Hematopoietic multipotent progenitor cell treated with erythropoietin and hydrocortisone succinate and interleukin-3 and kit ligand, for 6 days (in vitro differentiated cells): ENCODE data around the gene DOCK2.

Experiments used
- DNase-seq: peaks from one replicate; pipeline ENCODE4 v3.0.0-alpha.2; 2015

The DOCK2 gene

DNA sequence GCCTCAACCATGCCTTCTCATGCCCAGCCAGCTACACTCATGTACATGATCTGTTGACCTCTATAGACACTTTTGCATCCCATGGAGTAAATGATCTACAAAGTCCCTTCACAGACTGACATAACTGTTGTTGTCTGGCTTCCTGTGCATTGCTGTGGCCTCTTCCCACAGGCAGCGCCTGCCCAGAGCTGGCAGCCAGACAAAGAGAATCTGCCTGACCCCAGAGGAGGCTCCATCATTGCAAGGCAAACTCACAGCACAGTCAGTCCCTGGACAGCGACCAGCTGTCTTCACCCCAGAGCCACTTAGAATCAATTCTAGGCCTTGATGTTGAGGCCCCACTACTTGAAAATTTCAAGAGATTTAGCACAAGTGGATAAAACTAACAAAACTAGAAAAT is 277.7 kb downstream of the DOCK2 start:
- DNase-seq: no peak

DNA sequence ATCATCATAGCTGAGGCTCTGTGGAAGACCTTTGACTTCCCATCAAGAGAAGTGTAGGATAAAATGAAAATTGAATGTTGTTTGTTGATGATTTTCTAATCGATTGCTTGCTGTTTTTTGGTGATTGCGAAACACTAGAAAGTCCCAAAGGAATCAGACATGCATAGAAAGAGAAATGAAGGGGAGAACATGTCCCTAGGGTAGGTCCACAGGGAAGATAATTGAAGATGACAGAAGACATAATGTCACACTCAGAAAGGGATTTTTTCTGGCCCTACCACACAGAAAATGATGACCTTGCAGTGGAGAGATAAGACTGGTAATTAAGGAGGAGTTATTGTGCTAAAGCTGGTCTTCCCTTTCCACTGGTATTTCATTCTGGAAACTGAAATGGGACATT is 280.4 kb downstream of the DOCK2 start:
- no peak for DNase-seq

DNA sequence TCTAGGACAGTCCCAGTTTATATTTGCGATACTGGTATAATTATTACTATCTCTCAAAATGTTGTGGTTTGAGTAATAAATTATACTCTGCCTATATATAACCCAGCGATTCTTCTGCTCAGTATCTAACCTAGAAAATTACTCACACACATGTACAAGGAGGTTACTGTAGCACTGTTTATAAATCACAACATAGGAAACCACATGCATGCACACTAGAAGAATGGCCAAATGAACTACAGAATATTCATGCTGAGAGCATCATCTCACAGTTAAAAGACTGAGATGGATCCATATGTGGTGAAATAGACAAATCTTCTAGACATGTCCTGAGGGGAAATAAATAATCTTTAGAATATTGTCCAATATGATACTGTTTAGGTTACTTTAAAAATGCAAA is 281.2 kb downstream of the DOCK2 start:
- no peak for DNase-seq

- DNase-seq: no peak
Observed at GRCh38 chr5:169920474-169920873, 283.4 kb downstream of the DOCK2 start.

DNA sequence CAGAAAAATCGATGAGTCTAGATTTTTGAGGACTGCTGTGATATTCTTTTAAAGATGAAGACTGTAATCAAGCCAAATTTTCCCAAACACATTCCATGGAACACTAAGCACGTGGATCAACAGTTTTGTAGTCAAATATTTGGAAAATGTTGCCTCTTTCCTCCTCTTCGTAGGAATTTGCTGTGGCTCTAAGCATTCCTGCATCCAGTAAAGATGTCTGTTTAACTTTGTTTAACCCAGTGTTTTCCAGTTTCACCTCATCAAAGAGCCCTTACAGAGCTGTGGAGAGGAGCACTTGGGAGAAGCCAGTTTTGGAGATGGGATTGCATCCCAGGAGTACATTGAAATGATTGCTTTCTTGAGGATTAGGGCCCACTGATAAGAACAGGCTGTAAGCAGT is 284.3 kb downstream of the DOCK2 start:
- DNase-seq: no peak

DNA sequence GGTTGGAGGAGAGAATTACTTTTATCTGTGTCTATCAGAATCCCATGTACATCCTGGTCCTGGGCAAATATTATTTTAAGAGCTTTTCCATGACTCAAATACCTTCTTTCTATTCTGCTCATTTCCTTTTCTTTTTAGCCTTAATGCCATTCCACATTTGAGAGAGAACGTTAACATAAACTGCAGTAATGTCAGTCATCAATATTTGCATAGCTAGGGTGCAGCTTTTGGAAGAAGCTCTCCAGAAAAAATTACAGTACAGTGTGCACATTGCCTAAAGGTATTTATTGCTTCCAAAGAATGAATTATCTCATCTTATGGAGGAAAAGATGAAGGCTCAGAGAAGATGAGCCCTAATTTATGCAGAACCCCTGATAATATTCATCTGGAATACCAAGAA is 284.9 kb downstream of the DOCK2 start:
- no peak for DNase-seq

DNA sequence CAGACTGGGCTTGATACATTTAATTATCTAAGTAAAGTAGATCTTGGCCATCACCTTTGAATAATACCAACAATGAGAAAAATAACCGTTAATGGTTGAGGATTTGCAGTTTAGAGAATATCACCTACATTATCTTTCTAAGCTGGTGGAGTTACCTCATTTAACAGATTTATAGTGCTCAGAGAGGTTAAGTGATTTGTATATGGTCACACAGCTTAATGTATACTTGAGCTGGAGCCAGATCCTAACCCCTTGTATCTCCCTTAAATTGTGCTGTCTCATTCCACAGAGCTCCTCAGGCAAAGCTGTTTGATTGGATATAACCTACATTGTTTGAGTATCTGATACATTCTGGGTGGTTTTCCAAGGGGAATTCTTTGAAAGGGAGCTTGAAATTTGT is 285.4 kb downstream of the DOCK2 start:
- no peak for DNase-seq

- no peak for DNase-seq
Observed at GRCh38 chr5:169923988-169924387, 286.9 kb downstream of the DOCK2 start.

GRCh38 chr5:169933127-169933526 is 296.1 kb downstream of the DOCK2 start:
- DNase-seq: no peak

DNA sequence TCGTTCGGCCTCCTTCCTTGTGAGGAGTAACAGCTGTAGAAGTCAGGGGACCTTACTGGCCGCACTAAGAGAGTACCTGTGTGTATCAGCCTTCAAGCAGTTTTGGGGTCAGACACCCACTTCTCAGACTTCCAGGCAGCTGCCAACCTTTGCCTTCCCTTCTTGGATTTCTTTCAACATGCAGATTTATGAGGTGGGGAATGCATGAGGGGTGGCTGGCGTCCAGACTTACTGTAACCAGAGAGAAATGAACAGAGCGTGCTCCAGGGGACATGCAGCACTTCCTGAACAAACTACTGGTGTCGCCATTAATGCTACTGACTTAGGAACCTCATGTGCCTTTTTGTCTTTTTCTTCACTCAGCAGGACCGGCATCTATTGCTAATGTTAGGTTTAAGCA is 296.5 kb downstream of the DOCK2 start:
- no peak for DNase-seq

DNA sequence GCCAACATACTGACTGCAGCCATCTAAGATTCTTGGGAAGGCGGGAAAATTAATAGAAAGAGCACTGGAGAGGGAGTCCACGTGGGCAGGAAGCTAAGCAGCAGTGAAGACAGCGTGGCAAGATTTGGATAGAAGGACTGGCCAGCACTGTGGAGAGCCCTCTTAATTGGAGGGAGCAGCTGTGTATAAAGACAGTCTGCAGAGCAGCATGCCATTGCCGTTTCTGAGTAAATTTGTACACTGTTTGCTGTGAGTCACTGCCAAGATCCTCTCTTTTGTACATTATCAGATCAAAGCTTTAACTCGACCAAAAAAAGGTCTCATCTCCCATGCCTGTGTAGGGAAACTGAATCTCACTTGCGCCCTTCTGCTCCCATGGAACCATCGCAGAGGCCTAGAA is 297.9 kb downstream of the DOCK2 start:
- no peak for DNase-seq

GRCh38 chr5:169935762-169936161 is 298.7 kb downstream of the DOCK2 start:
- DNase-seq: no peak

DNA sequence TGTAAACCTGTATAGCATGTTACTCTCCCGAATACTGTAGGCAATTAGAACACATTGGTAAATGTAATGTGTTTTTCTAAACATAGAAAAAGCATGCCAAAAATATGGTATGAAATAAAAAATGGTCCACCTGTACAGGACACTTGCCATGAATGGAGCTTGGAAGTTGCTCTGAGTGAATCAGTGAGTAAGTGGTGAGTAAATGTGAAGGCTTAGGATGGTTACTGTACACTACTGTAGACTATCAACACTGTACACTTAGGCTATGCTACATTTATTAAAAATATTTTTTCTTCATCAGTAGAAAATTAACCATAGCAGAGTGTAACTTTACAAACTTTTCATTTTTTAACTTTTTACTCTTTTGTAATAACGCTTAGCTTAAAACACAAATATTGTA is 301.4 kb downstream of the DOCK2 start:
- DNase-seq: no peak

DNA sequence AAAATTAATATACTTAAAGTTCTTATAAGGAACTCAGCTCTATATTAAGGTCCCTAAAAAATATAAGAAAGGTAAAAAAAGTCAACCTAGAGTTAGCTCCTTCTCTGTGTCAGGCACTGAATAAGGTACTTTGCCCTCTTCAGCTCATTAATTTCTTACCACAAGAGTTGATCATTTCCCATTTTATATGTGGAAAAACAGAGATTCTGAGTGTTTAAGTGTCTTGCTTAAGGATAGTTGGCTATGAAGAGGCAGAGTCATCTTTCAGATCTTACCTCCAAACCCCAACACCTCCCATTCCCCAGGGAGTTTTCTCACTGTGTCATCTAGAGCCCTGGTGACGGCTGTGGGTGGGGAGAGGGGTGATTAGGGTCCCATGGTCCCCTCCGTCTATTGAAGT is 302.7 kb downstream of the DOCK2 start:
- DNase-seq: no peak

DNA sequence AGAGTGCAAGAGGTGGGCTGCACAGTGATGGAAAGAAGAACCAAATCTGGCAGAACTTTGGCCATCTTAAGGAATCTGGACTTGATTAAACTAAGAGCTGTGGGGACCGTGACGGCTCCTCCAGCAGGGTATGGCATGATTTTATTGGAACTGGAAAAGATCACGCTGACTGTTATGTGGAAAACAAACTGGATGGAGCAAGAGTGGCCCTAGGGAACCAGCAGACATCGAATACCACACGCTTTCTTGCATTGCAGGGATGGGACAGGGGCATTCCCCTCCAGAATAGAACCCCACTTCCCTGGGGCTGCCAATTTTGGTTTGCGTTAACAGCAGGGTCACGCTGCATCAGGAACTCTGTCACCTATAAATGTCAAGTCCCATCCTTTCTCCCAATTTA is 304.5 kb downstream of the DOCK2 start:
- DNase-seq: no peak

- DNase-seq: no peak
Observed at GRCh38 chr5:169942181-169942580, 305.1 kb downstream of the DOCK2 start.

DNA sequence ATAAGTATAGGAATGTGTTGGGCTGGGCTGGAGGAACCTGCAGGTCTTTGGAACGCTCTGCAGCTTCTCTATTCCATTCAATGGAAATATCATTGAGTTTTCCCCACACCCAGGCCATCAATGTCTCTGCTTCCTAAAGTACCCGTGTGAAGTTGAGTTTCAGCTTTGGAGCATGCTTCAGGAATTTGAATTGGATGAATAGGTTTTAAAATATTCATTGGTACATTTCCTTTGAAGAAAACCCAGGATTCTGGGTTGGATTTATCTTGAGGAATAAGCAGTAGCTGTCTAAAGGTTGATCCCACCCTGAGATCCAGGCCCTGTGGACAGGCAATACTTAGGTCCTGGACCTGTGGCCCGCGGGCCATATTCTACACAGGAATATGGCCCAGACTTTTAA is 306.0 kb downstream of the DOCK2 start:
- no peak for DNase-seq

DNA sequence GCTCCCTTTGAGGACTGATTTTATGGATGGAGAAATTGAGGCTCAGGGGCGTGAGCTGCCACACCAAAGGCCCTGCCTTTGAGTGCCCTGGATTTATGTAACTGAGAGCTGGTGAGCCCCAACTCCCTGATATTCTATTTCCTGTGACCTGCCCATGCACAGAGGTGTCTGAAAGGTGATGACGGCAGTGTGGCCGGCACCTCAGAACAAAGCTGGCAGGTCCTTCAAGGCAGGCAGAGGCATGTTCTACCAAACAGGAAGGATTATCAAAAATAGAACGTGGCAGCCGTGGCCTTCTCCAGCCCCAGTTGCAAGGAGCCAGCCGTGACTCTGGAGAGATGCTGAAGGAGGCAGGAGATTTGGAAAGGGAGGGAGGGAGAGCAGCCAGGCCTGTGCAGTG is 307.0 kb downstream of the DOCK2 start:
- no peak for DNase-seq

- peak; percentile 20 for DNase-seq
Observed at GRCh38 chr5:169944922-169945680, 308.0 kb downstream of the DOCK2 start.

DNA sequence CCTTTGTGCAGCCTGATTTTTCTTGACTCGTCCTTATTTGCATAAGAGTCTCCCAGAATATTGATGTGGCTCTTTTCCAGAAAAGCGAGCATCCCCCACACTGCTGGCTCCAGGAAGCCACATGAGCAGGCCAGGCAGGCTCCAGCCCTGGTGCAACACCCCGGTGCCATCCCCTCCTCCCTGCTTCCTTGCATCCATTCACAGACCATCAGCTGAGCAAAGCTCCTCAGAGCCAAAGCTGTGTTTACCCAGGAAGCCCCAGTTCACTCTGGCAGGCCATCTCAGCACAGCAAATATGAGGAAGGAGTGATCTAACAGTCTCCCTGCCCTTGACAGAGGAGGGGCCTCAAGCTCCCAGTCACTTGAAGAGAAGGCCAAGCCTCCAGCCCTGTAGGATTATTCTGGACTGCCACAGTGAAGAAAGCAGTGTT is 308.8 kb downstream of the DOCK2 start:
- no peak for DNase-seq

DNA sequence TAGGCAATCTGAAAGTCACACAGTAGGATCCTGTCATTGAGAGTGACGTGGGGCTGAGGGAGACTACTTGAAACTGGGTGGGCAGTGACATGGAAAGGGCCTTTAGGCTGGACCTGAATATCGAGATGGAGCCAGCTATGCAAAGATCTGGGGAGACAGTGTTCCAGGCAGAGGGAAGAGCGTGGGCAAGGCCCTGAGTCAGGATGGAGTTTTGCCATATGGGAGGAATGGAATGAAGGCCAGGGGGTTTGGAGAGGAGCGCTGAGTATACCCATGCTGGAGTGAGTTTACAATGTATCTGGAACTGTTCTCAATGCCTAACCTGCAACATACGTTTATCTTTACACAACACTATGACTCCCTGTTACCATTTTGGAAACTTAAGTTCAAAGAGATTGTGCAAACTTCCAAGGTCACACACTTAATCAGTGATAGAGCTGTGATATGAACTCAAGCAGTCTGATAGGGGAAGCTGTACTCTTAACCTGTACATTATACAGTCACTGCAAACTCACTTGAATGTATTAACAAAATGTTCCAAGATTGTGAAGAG is 309.7 kb downstream of the DOCK2 start:
- no peak for DNase-seq

DNA sequence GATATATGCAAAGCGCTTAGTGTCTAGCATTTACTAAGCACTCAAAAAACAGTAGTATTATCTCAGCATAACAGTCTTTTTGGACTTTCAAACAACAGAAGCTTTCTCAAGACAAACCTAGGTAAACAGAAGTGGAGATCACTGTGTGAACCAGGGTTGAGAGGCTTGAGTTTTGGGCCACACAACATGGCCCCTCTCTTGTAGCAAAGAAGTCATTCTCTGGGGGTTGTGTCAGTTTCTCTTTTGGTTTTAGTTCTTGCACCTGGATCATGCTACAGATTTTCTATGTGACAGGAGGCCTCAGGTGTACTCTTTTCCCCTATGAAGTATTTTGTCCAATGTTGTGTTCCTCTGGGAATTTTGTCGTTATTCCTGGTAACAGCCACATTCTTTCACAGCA is 313.3 kb downstream of the DOCK2 start:
- DNase-seq: no peak

GRCh38 chr5:169953196-169953595 is 316.1 kb downstream of the DOCK2 start:
- peak; percentile 28 for DNase-seq

GRCh38 chr5:169954786-169955185 is 317.7 kb downstream of the DOCK2 start:
- DNase-seq: no peak

DNA sequence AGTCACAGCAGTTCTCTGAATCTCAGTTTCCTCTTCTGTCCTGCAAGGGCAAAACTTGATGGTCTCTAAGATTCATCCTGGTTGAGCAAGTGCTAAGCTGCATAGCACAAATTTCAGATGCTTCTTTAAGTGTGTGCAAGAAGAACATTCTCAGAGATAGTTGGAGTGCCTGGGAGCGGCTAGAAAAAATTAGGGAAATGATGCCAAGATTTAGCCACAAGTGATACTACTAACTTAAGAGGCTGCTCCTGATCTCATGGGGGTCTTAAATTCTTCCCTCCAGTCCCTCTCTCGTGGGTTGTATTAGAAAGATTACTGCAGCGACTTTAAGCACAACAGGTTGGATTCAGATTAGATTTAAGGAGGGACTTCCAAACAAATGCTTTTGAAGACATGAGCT is 319.1 kb downstream of the DOCK2 start:
- DNase-seq: no peak
